ENCODE data around the gene MREG.

Gene MREG

DNA sequence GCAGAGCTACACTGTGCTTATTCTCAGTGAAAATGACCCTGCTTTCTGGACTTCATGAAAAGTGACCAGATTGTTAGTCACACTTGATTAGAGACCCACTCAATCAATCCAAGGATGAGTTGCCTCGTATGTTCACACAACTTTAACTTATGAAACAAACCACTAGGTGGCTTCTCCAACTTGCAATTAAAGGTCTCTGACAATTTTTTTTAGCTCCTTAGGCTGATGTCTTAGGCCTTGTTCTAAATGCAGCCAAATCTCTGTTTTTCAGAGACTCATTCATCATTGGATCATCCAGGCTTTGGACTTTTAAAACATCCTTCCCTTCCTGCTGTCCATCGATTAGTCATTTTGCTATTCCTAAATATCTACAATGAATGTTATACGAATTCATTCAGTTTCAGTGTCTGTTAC is 63.4 kb downstream of the MREG start:
- TF ChIP-seq, protein P1, sequence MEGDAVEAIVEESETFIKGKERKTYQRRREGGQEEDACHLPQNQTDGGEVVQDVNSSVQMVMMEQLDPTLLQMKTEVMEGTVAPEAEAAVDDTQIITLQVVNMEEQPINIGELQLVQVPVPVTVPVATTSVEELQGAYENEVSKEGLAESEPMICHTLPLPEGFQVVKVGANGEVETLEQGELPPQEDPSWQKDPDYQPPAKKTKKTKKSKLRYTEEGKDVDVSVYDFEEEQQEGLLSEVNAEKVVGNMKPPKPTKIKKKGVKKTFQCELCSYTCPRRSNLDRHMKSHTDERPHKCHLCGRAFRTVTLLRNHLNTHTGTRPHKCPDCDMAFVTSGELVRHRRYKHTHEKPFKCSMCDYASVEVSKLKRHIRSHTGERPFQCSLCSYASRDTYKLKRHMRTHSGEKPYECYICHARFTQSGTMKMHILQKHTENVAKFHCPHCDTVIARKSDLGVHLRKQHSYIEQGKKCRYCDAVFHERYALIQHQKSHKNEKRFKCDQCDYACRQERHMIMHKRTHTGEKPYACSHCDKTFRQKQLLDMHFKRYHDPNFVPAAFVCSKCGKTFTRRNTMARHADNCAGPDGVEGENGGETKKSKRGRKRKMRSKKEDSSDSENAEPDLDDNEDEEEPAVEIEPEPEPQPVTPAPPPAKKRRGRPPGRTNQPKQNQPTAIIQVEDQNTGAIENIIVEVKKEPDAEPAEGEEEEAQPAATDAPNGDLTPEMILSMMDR (conservative IDR thresholded peaks at IDR 0.05; ENCODE audit: low read depth, low read length), result peak; percentile 74
- Histone ChIP-seq H3K27me3 (ENCODE audit: insufficient read depth, low read depth) (no peaks in the 10 kb centered on the region), H3K4me1 (ENCODE audit: low read depth, poor library complexity, severe bottlenecking) (no peaks in the 10 kb centered on the region), H2AFZ (ENCODE audit: low read depth) (no peak overlapping the region), H3K4me3 (IDR thresholded peaks at IDR 0.05; ENCODE audit: insufficient read depth, low read depth, low read length) (no peak overlapping the region), H3K36me3 (ENCODE audit: insufficient read depth) (no peaks in the 10 kb centered on the region), H3K79me2 (ENCODE audit: insufficient read depth, low read depth) (no peaks in the 10 kb centered on the region), H3K27ac (no peak overlapping the region), H3K4me2 (no peak overlapping the region), H3K9ac (no peak overlapping the region), H4K20me1 (ENCODE audit: insufficient read depth) (no peaks in the 10 kb centered on the region)

DNA sequence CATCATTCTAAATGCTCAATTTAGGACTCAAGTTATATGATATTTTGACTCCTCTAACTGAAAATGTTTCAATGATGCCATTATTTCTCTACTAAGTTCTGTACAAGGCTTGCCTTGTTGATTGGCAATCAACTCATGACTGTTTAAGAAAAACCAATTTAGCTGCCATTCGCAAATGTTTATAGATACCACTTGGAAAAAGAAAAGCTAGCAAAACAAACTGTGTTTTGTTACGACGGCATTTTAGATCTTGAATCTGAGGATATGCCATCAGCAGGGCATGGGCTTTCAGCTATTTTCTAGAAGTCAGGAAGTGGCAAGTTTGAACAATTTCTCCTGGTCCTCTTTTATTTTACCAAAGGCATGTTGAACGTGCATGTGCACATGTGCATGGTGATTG is 65.3 kb downstream of the MREG start:
- H2AFZ ChIP-seq (ENCODE audit: low read depth), result no peak overlapping the region
- no peak overlapping the region for H3K27ac ChIP-seq
- H3K9ac ChIP-seq, result no peak overlapping the region
- no peaks in the 10 kb centered on the region for H4K20me1 ChIP-seq (ENCODE audit: insufficient read depth)
- no peaks in the 10 kb centered on the region for H3K36me3 ChIP-seq (ENCODE audit: insufficient read depth)
- no peaks in the 10 kb centered on the region for H3K4me1 ChIP-seq (ENCODE audit: low read depth, poor library complexity, severe bottlenecking)
- no peaks in the 10 kb centered on the region for H3K79me2 ChIP-seq (ENCODE audit: insufficient read depth, low read depth)
- no peaks in the 10 kb centered on the region for H3K27me3 ChIP-seq (ENCODE audit: insufficient read depth, low read depth)
- H3K4me3 ChIP-seq (IDR thresholded peaks at IDR 0.05; ENCODE audit: insufficient read depth, low read depth, low read length), result no peak overlapping the region
- TF ChIP-seq, protein P1 (conservative IDR thresholded peaks at IDR 0.05; ENCODE audit: low read depth, low read length), result no peak
- no peak overlapping the region for H3K4me2 ChIP-seq

DNA sequence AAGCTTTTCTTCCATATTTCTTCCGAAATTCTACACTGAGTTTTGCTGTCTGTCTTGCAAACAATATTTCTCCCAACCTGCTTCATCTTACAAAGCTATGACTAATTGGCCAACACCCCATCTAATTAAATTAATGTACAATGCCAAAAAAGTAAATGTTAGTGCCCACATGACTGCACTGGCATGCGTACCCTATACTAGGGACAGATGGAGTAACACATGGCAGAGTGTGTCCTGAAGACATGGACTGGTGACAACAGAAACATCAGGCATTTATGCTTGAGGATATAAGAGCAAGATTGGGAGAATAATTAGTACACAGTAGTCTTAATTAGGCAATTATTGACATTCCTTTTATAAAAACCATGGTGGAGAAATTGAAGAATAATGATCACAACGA is 66.8 kb downstream of the MREG start:
- TF ChIP-seq, protein P1 (conservative IDR thresholded peaks at IDR 0.05; ENCODE audit: low read depth, low read length), result no peak
- no peak overlapping the region for H3K27ac ChIP-seq
- H3K4me1 ChIP-seq (ENCODE audit: low read depth, poor library complexity, severe bottlenecking), result no peaks in the 10 kb centered on the region
- H3K27me3 ChIP-seq (ENCODE audit: insufficient read depth, low read depth), result no peaks in the 10 kb centered on the region
- no peak overlapping the region for H2AFZ ChIP-seq (ENCODE audit: low read depth)
- H3K79me2 ChIP-seq (ENCODE audit: insufficient read depth, low read depth), result no peaks in the 10 kb centered on the region
- no peaks in the 10 kb centered on the region for H3K36me3 ChIP-seq (ENCODE audit: insufficient read depth)
- no peak overlapping the region for H3K4me3 ChIP-seq (IDR thresholded peaks at IDR 0.05; ENCODE audit: insufficient read depth, low read depth, low read length)
- no peak overlapping the region for H3K9ac ChIP-seq
- H3K4me2 ChIP-seq, result no peak overlapping the region
- H4K20me1 ChIP-seq (ENCODE audit: insufficient read depth), result no peaks in the 10 kb centered on the region

DNA sequence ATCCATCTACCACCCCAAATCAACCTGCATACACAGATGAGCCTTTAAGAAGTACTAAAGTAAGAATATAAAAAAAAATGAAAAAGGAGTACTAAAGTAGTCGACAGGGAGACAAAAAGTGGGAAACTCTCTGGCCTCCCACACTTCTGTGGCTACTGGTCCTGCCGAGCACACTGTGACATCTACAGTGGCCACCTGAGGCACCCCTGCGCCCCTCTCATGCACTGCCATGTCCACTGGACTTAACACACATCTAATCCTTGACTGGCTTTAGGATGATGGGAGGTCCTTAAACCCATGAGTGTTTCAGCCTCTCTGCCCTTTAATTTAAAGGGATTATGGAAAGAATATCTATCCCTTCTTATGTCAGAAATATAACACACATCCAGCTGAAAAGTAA is 71.2 kb downstream of the MREG start:
- H4K20me1 ChIP-seq (ENCODE audit: insufficient read depth), result no peaks in the 10 kb centered on the region; the same call in 1 of the 2 replicates
- no peaks in the 10 kb centered on the region for H3K27me3 ChIP-seq (ENCODE audit: insufficient read depth, low read depth)
- no peaks in the 10 kb centered on the region for H3K36me3 ChIP-seq (ENCODE audit: insufficient read depth)
- H3K79me2 ChIP-seq (ENCODE audit: insufficient read depth, low read depth), result no peaks in the 10 kb centered on the region
- H2AFZ ChIP-seq (ENCODE audit: low read depth), result no peak overlapping the region
- no peak overlapping the region for H3K4me3 ChIP-seq (IDR thresholded peaks at IDR 0.05; ENCODE audit: insufficient read depth, low read depth, low read length)
- no peak overlapping the region for H3K9ac ChIP-seq
- H3K4me2 ChIP-seq, result no peak overlapping the region
- H3K27ac ChIP-seq, result no peak overlapping the region
- H3K4me1 ChIP-seq (ENCODE audit: low read depth, poor library complexity, severe bottlenecking), result no peaks in the 10 kb centered on the region
- TF ChIP-seq, protein P1 (conservative IDR thresholded peaks at IDR 0.05; ENCODE audit: low read depth, low read length), result no peak

Measured in KMS-11 (cell line).